ENCODE measurements around the gene ATAD1. TPM values are rescaled to one million over a fixed set of nuclear protein-coding genes. Genes with fewer than 3 reads are reported as not detected.
A peak's percentile ranks its signal among the peaks of the same experiment; 100 is the strongest.

Gene ATAD1
- total RNA-seq, 1 experiment from 2014 or later = 31.0 TPM

DNA sequence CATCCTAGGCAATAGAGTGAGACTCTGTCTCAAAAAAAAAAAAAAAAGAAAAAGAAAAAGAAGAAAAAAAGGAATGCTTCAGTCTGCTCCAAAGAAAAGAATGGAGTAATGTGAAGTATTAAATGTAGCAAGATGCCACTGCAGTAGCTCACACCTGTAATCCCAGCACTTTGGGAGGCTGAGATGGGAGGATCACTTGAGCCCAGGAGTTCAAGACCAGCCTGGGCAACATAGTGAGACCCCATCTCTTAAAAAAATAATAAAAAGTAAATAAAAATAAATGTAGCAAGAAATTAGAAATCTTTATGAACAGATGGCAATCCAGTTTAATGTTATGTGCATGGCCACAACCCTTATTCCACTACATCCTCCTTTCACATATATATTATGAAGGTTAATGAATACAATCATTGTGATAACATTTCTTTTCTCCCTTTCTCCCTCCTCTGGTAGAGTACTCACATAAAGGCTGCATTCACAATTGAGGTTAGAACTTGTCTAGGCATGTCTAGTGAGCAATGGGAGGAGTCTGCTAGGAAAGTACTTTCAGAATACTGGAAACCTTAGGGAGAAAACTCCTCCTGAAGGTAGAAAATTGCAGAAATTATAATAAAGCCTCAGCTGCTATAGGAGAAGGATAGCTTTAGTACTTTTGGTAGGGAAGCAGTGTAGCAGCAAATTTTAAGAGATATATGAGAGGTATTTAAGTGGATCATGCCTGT lies 24.9 kb upstream of the ATAD1 start:
- Mint-ChIP-seq H3K4me3 (ENCODE audit: low read depth, unreplicated experiment) (peak overlapping the region; percentile 30), H3K4me1 (ENCODE audit: low read depth, unreplicated experiment) (peaks cover 29% of the 10 kb centered on the region), H3K27ac (ENCODE audit: unreplicated experiment) (peak overlapping the region; percentile 78), H3K9me3 (ENCODE audit: low read depth, unreplicated experiment) (no peaks in the 10 kb centered on the region), H3K36me3 (ENCODE audit: insufficient read depth, unreplicated experiment) (peaks cover 7% of the 10 kb centered on the region), H3K27me3 (ENCODE audit: unreplicated experiment) (no peaks in the 10 kb centered on the region)
- CTCF ChIA-PET = interaction anchor here (0.7 kb wide), 3 partner anchors 25 to 1119 kb away, joined by 3 to 4 read pairs (median 4); partner anchors contain the start of gene ATAD1
- TF ChIP-seq, protein P1, sequence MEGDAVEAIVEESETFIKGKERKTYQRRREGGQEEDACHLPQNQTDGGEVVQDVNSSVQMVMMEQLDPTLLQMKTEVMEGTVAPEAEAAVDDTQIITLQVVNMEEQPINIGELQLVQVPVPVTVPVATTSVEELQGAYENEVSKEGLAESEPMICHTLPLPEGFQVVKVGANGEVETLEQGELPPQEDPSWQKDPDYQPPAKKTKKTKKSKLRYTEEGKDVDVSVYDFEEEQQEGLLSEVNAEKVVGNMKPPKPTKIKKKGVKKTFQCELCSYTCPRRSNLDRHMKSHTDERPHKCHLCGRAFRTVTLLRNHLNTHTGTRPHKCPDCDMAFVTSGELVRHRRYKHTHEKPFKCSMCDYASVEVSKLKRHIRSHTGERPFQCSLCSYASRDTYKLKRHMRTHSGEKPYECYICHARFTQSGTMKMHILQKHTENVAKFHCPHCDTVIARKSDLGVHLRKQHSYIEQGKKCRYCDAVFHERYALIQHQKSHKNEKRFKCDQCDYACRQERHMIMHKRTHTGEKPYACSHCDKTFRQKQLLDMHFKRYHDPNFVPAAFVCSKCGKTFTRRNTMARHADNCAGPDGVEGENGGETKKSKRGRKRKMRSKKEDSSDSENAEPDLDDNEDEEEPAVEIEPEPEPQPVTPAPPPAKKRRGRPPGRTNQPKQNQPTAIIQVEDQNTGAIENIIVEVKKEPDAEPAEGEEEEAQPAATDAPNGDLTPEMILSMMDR (IDR thresholded peaks at IDR 0.05; ENCODE audit: unreplicated experiment) = no peak
- no peak for DNase-seq
- BruUV-seq (replicated peaks) = no TSS peak
- intact Hi-C loops (cut with micrococcal nuclease; ENCODE audit: unreplicated experiment) = no loop called here

DNA sequence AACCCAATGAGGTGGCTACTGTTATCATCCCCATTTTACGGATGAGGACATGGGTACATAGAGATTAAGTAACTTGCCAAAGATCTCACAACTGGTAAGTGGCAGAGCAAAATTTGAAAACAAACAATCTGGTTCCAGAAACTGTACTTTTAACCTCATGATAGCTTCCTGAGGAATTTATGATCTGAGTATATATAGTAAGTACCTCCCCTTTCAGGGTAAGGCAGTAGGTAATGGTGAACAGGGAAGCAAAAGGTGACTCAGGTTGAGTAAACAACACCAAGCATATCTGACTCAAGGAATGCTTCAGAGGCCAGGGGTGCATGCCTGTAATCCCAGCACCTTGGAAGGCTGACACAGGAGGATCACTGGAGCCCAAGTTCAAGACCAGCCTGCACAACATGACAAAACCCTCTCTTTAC lies 24.2 kb upstream of the ATAD1 start:
- TF ChIP-seq, protein P1 (IDR thresholded peaks at IDR 0.05; ENCODE audit: unreplicated experiment) = no peak
- Mint-ChIP-seq H3K9me3 (ENCODE audit: low read depth, unreplicated experiment) (no peaks in the 10 kb centered on the region), H3K4me1 (ENCODE audit: low read depth, unreplicated experiment) (peaks cover 29% of the 10 kb centered on the region), H3K4me3 (ENCODE audit: low read depth, unreplicated experiment) (peak overlapping the region; percentile 30), H3K36me3 (ENCODE audit: insufficient read depth, unreplicated experiment) (peaks cover 7% of the 10 kb centered on the region), H3K27me3 (ENCODE audit: unreplicated experiment) (no peaks in the 10 kb centered on the region), H3K27ac (ENCODE audit: unreplicated experiment) (peak overlapping the region; percentile 78)
- no TSS peak for BruUV-seq (replicated peaks)
- peak; percentile 65 for DNase-seq
- intact Hi-C loops (cut with micrococcal nuclease; ENCODE audit: unreplicated experiment) = no loop called here
- CTCF ChIA-PET = interaction anchor here (0.7 kb wide), 3 partner anchors 24 to 1119 kb away, joined by 3 to 4 read pairs (median 4); partner anchors contain the start of gene ATAD1

DNA sequence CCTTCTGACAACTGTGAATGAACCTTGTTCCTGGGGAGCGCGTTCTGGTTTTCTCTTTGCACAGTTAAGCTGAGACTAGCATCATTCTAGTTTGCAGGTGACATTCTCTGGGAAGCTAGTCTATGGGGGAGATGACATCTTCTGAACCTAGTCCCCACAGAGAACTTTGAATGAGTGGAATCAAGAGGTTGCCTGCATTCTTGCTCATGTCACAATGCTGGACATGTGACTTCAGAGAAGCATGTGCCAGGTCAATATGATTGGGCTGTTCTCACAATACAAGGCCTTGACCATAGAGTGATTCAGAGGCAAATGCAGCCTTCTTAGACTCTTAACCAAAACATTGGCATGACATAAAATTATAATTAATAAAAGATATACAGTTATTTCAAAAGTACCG lies 23.2 kb upstream of the ATAD1 start:
- Mint-ChIP-seq H3K27ac (ENCODE audit: unreplicated experiment) (no peak overlapping the region), H3K4me3 (ENCODE audit: low read depth, unreplicated experiment) (no peak overlapping the region), H3K27me3 (ENCODE audit: unreplicated experiment) (no peaks in the 10 kb centered on the region), H3K36me3 (ENCODE audit: insufficient read depth, unreplicated experiment) (peaks cover 7% of the 10 kb centered on the region), H3K9me3 (ENCODE audit: low read depth, unreplicated experiment) (no peaks in the 10 kb centered on the region), H3K4me1 (ENCODE audit: low read depth, unreplicated experiment) (peaks cover 27% of the 10 kb centered on the region)
- no TSS peak for BruUV-seq (replicated peaks)
- CTCF ChIA-PET = interaction anchor here (0.6 kb wide), 1 partner anchor 546 kb away, joined by 4 read pairs; no protein-coding TSS in a partner anchor
- no peak for DNase-seq
- TF ChIP-seq, protein P1 (IDR thresholded peaks at IDR 0.05; ENCODE audit: unreplicated experiment) = no peak
- intact Hi-C loops (cut with micrococcal nuclease; ENCODE audit: unreplicated experiment) = no loop called here

DNA sequence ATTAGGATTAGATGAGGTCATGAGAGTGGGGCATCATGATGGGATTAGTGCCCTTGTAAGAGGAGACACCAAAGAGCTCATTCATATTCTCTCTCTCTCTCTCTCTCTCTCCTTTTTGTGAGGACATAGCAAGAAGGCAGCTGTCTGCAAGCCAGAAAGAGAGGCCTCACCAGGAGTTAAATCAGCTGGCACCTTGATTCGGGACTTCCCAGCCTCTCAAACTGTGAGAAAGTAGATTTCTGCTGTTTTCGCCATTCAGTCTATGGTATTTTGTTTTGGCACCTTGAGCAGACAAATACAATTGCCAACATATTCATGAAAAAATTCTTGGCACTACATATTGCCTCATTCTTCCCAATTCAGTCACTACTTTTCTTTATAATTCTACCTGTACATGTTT lies 20.6 kb upstream of the ATAD1 start:
- CTCF ChIA-PET = interaction anchor here (0.7 kb wide), 1 partner anchor 685 kb away, joined by 4 read pairs; no protein-coding TSS in a partner anchor

More for the DNA sequence above, 20.6 kb upstream of the ATAD1 start:
- Mint-ChIP-seq H3K36me3 (ENCODE audit: insufficient read depth, unreplicated experiment) (peaks cover 7% of the 10 kb centered on the region), H3K9me3 (ENCODE audit: low read depth, unreplicated experiment) (no peaks in the 10 kb centered on the region), H3K27ac (ENCODE audit: unreplicated experiment) (no peak overlapping the region), H3K27me3 (ENCODE audit: unreplicated experiment) (no peaks in the 10 kb centered on the region), H3K4me1 (ENCODE audit: low read depth, unreplicated experiment) (peaks cover 14% of the 10 kb centered on the region), H3K4me3 (ENCODE audit: low read depth, unreplicated experiment) (no peak overlapping the region)
- no peak for DNase-seq
- TF ChIP-seq, protein P1 (IDR thresholded peaks at IDR 0.05; ENCODE audit: unreplicated experiment) = no peak
- intact Hi-C loops (cut with micrococcal nuclease; ENCODE audit: unreplicated experiment) = no loop called here
- no TSS peak for BruUV-seq (replicated peaks)

Data from Calu3 (cell line).